ENCODE measurements around the gene HGS. TPM values are rescaled to one million over a fixed set of nuclear protein-coding genes. Genes with fewer than 3 reads are reported as not detected.

Gene HGS
- total RNA-seq, 2 donors from 2014 or later = 98.5 to 105 TPM

GRCh38 chr17:81700353-81701287 lies 16.8 kb downstream of the HGS start:
- intact Hi-C loops (cut with DNase I, micrococcal nuclease) = no loop called here
- ATAC-seq (no peak), DNase-seq (no peak)

- no peak for DNase-seq
- ATAC-seq = peak; percentile 9
- intact Hi-C loops (cut with DNase I, micrococcal nuclease) = no loop called here
Observed at GRCh38 chr17:81701288-81702071, 17.7 kb downstream of the HGS start.

- peak; percentile 92 to 97 for DNase-seq
- peak; percentile 89 for ATAC-seq
- intact Hi-C loops (cut with DNase I, micrococcal nuclease) = no loop called here
Observed at GRCh38 chr17:81702934-81703746, 19.3 kb downstream of the HGS start, which contains the start of gene MRPL12. MRPL12 (plus strand) TSS chr17:81703367; CDS start chr17:81703502, 135 bp downstream.

GRCh38 chr17:81703747-81704654 lies 20.2 kb downstream of the HGS start:
- ATAC-seq (peak; percentile 27), DNase-seq (peak in 1 of 2 donors; percentile 41)
- intact Hi-C loops (cut with DNase I, micrococcal nuclease) = no loop called here

GRCh38 chr17:81705518-81706231 lies 21.9 kb downstream of the HGS start:
- intact Hi-C loops (cut with DNase I, micrococcal nuclease) = no loop called here
- ATAC-seq = no peak
- no peak for DNase-seq

- DNase-seq (no peak), ATAC-seq (no peak)
- intact Hi-C loops (cut with DNase I, micrococcal nuclease) = no loop called here
Observed at GRCh38 chr17:81706232-81706611, 22.4 kb downstream of the HGS start.

- intact Hi-C loops (cut with DNase I, micrococcal nuclease) = no loop called here
- ATAC-seq (no peak), DNase-seq (no peak)
Observed at GRCh38 chr17:81706757-81707624, 23.2 kb downstream of the HGS start.

- DNase-seq (no peak), ATAC-seq (no peak)
- intact Hi-C loops (cut with DNase I, micrococcal nuclease) = no loop called here
Observed at GRCh38 chr17:81707725-81708646, 24.2 kb downstream of the HGS start.

GRCh38 chr17:81708739-81709185 lies 25.0 kb downstream of the HGS start:
- DNase-seq (no peak), ATAC-seq (no peak)
- intact Hi-C loops (cut with DNase I, micrococcal nuclease) = no loop called here

- ATAC-seq (peak; percentile 26), DNase-seq (peak in 1 of 2 donors; percentile 59)
- intact Hi-C loops (cut with DNase I, micrococcal nuclease) = no loop called here
Observed at GRCh38 chr17:81710514-81711308, 26.9 kb downstream of the HGS start.

GRCh38 chr17:81711814-81712467 lies 28.1 kb downstream of the HGS start, which contains the start of gene SLC25A10:
SLC25A10 (plus strand) TSS chr17:81712284; CDS start chr17:81712427, 143 bp downstream.
- peak; percentile 89 to 90 for DNase-seq
- ATAC-seq = peak; percentile 70
- intact Hi-C loops (cut with DNase I, micrococcal nuclease) = no loop called here

- peak; percentile 36 for ATAC-seq
- DNase-seq = peak in 1 of 2 donors; percentile 69
- intact Hi-C loops (cut with DNase I, micrococcal nuclease) = no loop called here
Observed at GRCh38 chr17:81712468-81713003, 28.7 kb downstream of the HGS start.

- DNase-seq = no peak
Observed at GRCh38 chr17:81713004-81713555, 29.3 kb downstream of the HGS start.

More at GRCh38 chr17:81713004-81713555, 29.3 kb downstream of the HGS start:
- intact Hi-C loops (cut with DNase I, micrococcal nuclease) = no loop called here
- peak; percentile 3 for ATAC-seq
